GM12865 (cell line): Measurements from ENCODE around the gene C19orf44.
"Not testable (repeated sequence)": the region's sequence is repeated elsewhere in the genome, so short reads cannot be mapped to it uniquely, and the experiment has no call there.

ENCODE experiments used
- DNase-seq: peaks from one replicate; pipeline ENCODE4 v3.0.0; 2010; ENCODE audit warnings: low read depth
- H3K4me3 ChIP-seq: 2 replicates; pipeline ENCODE4 v1.5.1; 2011; ENCODE audit warnings: mild to moderate bottlenecking, low read depth, low read length, control low read depth
- CTCF ChIP-seq: IDR thresholded peaks from 2 replicates; pipeline ENCODE4 v1.5.1; 2011; ENCODE audit warnings: low read length, control low read depth, low read depth, inconsistent platforms; ENCODE audit not compliant: insufficient read depth; ENCODE audit errors: missing control alignments

C19orf44 gene

DNA sequence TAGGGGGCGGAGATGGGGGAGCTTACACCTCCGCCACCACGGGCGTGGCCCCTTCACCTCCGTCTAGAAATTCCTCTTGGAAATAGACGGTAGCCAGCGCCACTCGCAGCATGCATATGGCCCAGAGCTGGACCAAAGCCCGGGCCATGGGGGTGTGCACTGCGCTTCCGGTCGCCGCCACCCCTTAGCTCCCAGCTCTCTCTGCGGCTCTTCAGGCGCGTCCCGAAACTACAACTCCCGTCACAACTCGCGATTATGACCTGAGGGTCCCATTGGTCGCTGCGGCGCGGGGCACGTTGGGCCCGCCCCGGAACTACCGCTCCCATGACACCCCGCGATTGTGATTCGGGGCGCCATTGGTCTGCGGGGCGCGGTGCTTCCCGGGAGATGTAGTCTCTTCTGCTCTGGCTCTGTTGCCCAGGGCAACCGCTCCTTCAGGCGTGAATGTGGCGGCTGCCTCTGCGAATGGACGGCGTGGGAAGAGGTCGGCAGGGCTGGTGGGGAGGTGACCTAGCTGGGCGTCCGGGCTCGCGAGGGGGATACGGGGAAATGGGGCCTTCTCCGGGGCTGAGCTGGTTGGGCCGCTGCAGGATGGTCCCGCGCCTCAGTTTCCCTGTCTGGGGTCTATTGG, at the start of gene C19orf44, which contains the start of gene CALR3:
TSS of gene C19orf44 (plus strand) at position 413 of the 631 bp plus-strand sequence. CDS start 4,399 bp downstream, outside the sequence.
TSS of gene CALR3 (minus strand) at position 186 of the 631 bp plus-strand sequence. CDS start at position 148, 38 bp downstream.
- peak; percentile 99 for DNase-seq
- TF ChIP-seq CTCF: no peak
- H3K4me3 ChIP-seq: peak within 1 kb of the TSS; percentile 75

DNA sequence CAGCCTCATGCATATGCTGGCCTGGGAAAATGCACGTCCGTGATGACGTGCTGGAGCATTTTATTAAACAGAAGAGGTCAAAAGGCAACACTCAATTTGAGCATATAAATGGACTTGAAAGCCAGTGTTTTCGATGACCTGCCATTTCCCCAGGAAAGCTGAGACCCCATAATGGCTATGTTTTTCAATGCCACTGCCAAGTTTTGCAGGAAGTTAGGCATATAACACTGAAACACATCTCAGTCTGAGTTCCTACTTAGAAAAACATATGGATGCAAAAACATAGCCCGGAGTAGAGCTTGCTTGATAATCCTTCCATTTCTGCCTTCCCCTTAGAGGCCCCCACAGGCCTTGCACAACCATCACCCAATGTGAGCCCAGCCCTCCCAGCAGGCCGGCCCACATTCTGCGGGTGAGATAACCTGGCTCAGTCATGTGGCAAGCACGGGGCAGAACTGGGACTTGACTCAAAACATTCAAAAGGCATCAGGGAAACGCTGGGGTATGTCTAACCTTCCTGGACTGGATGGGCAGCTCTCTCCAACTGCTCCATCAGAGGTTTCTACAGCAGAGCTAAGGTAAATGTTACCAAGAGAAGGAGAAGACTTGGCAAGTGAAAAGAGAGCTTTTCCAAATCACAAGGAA, 49.3 kb upstream of the C19orf44 start:
- peak; percentile 89 for DNase-seq
- H3K4me3 ChIP-seq: peak overlapping the region; percentile 38

DNA sequence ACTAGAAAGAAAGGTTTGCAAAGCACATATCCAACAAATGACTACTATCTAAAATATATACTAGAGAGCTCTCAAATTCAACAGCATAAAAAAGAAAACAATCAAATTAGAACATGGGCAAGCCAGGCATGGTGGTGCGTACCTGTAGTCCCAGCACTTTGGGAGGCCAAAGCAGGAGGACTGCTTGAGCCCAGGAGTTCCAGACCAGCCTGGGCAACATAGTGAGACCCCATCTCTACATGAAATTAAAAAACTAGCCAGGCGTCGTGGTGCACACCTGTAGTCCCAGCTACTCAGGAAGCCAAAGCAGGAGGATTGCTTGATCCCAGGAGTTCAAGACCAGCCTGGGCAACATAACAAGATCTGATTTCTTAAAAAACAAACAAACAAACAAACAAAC, 47.3 kb upstream of the C19orf44 start:
- DNase-seq, H3K4me3 ChIP-seq: not testable (repeated sequence)

More for the DNA sequence above, 49.3 kb upstream of the C19orf44 start:
- no peak for TF ChIP-seq CTCF

DNA sequence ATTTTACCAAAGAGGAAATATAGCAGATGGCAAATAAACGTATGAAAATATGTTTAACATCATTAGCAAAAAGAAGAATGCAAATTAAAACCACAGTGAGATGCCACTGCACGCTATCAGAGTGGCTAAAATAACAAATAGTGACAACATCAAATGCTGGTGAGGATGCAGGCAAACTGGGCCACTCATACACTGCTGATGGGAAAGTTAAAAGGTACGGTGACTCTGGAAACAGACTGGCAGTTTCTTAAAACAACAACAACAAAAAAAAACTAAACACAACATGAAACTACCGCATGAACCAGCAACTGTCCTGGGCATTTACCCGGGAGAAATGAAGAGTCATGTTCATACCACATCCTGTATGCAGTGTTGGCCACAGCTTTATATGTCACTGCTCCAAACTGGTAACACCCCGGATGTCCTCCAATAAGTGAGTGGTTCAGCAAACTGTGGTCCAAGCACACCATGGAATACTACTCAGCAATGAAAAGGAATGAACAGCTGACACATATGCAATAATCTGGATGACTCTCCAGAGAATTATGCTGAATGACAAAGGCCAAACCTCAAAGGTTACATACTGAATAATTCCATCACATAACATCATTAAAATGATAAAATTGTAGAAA, 46.7 kb upstream of the C19orf44 start:
- H3K4me3 ChIP-seq: no peak overlapping the region
- peak; percentile 95 for DNase-seq
- TF ChIP-seq CTCF: no peak

- TF ChIP-seq CTCF: no peak
- no peak for DNase-seq
- no peak overlapping the region for H3K4me3 ChIP-seq
These were observed 43.9 kb upstream of the C19orf44 start for GRCh38 chr19:16452325-16452724.

- TF ChIP-seq CTCF: no peak
These were observed 41.8 kb upstream of the C19orf44 start for GRCh38 chr19:16454351-16454918.

DNA sequence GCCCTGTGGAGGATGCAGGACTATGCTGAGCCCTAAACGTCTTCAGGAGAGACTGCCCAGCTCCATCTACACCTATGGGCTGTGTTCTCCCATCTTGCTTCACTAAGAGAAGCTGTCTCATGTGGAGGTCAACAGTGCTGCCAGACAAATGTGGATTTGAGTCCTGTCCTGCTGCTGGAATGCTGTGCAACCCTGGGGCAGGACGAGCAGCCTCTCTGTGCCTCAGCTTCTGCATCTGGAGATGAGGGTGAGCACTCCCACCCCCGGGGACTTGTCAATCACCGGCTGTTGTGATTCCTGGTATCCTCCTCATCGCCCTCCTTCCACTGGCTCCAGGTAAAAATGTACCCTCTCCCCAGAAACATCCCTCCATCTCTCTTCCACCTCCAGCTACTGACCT, 40.7 kb upstream of the C19orf44 start:
- DNase-seq: no peak
- no peak for TF ChIP-seq CTCF
- no peak overlapping the region for H3K4me3 ChIP-seq

More at GRCh38 chr19:16454351-16454918, 41.8 kb upstream of the C19orf44 start:
- DNase-seq: no peak
- no peak overlapping the region for H3K4me3 ChIP-seq
